Liver (tissue), 9 donors: Measurements from ENCODE around the gene RFT1. TPM values are rescaled to one million over a fixed set of nuclear protein-coding genes. Genes with fewer than 3 reads are reported as not detected.

Source experiments
- DNase-seq: peaks from one replicate; pipeline ENCODE4 v3.0.0-alpha.2; 2017; ENCODE audit warnings: low spot score
- H3K27ac ChIP-seq, 2 donors: one replicate each; pipeline ENCODE4 v1.7.0; 2013; ENCODE audit warnings: inconsistent platforms in 2 of 2, low read length in 2 of 2, control low read depth in 1 of 2, low read depth in 1 of 2, mild to moderate bottlenecking in 1 of 2
- H3K27me3 ChIP-seq, 4 donors: one replicate each; pipeline versions ENCODE4 v1.6.1 to v1.7.0; 2013; ENCODE audit warnings: low read length in 3 of 4, inconsistent platforms in 1 of 4, mild to moderate bottlenecking in 1 of 4, moderate library complexity in 1 of 4; ENCODE audit not compliant: control insufficient read depth in 4 of 4, insufficient read depth in 4 of 4
- H3K36me3 ChIP-seq, 4 donors: one replicate each; pipeline versions ENCODE4 v1.6.1 to v1.7.0; 2013; ENCODE audit warnings: low read length in 3 of 4, mild to moderate bottlenecking in 3 of 4, low read depth in 1 of 4, moderate library complexity in 1 of 4; ENCODE audit not compliant: control insufficient read depth in 4 of 4, insufficient read depth in 3 of 4
- H3K4me1 ChIP-seq, 4 donors: one replicate each; pipeline versions ENCODE4 v1.6.1 to v1.7.0; 2013; ENCODE audit warnings: low read length in 3 of 4, mild to moderate bottlenecking in 3 of 4, moderate library complexity in 1 of 4; ENCODE audit not compliant: control insufficient read depth in 4 of 4, insufficient read depth in 4 of 4
- H3K4me3 ChIP-seq, 3 donors: one replicate each; pipeline versions ENCODE4 v1.6.1 to v1.7.0; 2013; ENCODE audit warnings: low read length in 3 of 3, control low read depth in 1 of 3, low read depth in 1 of 3, mild to moderate bottlenecking in 1 of 3
- H3K9ac ChIP-seq, 2 donors: one replicate each; pipeline ENCODE4 v1.7.0; 2013; ENCODE audit warnings: low read length in 2 of 2, mild to moderate bottlenecking in 2 of 2, moderate library complexity in 2 of 2, control low read depth in 1 of 2, low read depth in 1 of 2
- H3K9me3 ChIP-seq, 4 donors: one replicate each; pipeline versions ENCODE4 v1.6.1 to v1.7.0; 2013; ENCODE audit warnings: low read length in 3 of 4; ENCODE audit not compliant: control insufficient read depth in 4 of 4
- CTCF ChIP-seq: fragments of 150-350 bp; IDR thresholded peaks from 2 replicates; pipeline ENCODE4 v1.5.1; 2017; ENCODE audit warnings: improper control_type of control experiment, low read depth, low read length; ENCODE audit not compliant: missing input control
- FOXA1 ChIP-seq: IDR thresholded peaks from 2 replicates; pipeline ENCODE4 v1.6.1; 2016; ENCODE audit warnings: antibody characterized with exemption
- FOXA2 ChIP-seq: IDR thresholded peaks from 2 replicates; pipeline ENCODE4 v1.6.1; 2016; ENCODE audit warnings: antibody characterized with exemption
- GABPA ChIP-seq, 2 donors: IDR thresholded peaks in 1 of 2; conservative IDR thresholded peaks in 1 of 2; 2 replicates each; pipeline ENCODE4 v1.6.1; 2016; ENCODE audit warnings: antibody characterized with exemption in 2 of 2, mild to moderate bottlenecking in 1 of 2, moderate library complexity in 1 of 2
- HNF4A ChIP-seq, 2 donors: conservative IDR thresholded peaks; 2 replicates each; pipeline ENCODE4 v1.6.1; 2016; ENCODE audit warnings: antibody characterized with exemption in 2 of 2, mild to moderate bottlenecking in 2 of 2
- HNF4G ChIP-seq: IDR thresholded peaks from 2 replicates; pipeline ENCODE4 v1.6.1; 2016; ENCODE audit warnings: antibody characterized with exemption
- JUND ChIP-seq, 2 donors: IDR thresholded peaks; 2 replicates each; pipeline ENCODE4 v1.6.1; 2016; ENCODE audit warnings: antibody characterized with exemption in 2 of 2
- NR2F2 ChIP-seq: IDR thresholded peaks from 2 replicates; pipeline ENCODE4 v1.6.1; 2016; ENCODE audit warnings: antibody characterized with exemption
- RAD21 ChIP-seq, 2 donors: IDR thresholded peaks; 2 replicates each; pipeline ENCODE4 v1.6.1; 2016; ENCODE audit warnings: antibody characterized with exemption in 2 of 2, mild to moderate bottlenecking in 2 of 2
- RXRA ChIP-seq, 2 donors: IDR thresholded peaks; 2 replicates each; pipeline ENCODE4 v1.6.1; 2017 to 2018; ENCODE audit warnings: antibody characterized with exemption in 2 of 2, mild to moderate bottlenecking in 1 of 2
- SP1 ChIP-seq: IDR thresholded peaks from 2 replicates; pipeline ENCODE4 v1.6.1; 2018; ENCODE audit warnings: antibody characterized with exemption, mild to moderate bottlenecking
- TAF1 ChIP-seq: conservative IDR thresholded peaks from 2 replicates; pipeline ENCODE4 v1.6.1; 2016; ENCODE audit warnings: antibody characterized with exemption, mild to moderate bottlenecking
- WGBS: extraction: QIAGEN DNeasy Blood & Tissue Kit; methylation state at CpG from one replicate; pipeline ENCODE4 v1.1.7; 2013; 5-methylcytosine and 5-hydroxymethylcytosine counted together
- polyA plus RNA-seq, 2 donors: library from polyadenylated mRNA; stranded (reverse) in 1 of 2; unstranded in 1 of 2; fragments of 200-250 nt in 1 of 2; fragments of >200 nt in 1 of 2; fragmentation: Nextera tagmentation in 1 of 2; extraction: Ambion mirVana in 1 of 2; gene quantifications; one replicate each; pipeline versions ENCODE4 v1.2.1 to v1.2.3, GENCODE V29; 2013 to 2015
- total RNA-seq, 2 donors: library from RNA; depleted of rRNA; stranded (reverse); fragments of >200 nt; gene quantifications; one replicate each; pipeline ENCODE4 v1.2.3, GENCODE V29; 2014
- TF ChIP-seq, protein P1 (sequence below): IDR thresholded peaks from 2 replicates; pipeline ENCODE4 v1.6.1; 2016; ENCODE audit warnings: antibody characterized with exemption
- TF ChIP-seq, protein P2 (sequence below): IDR thresholded peaks from 2 replicates; pipeline ENCODE4 v1.6.1; 2016; ENCODE audit warnings: antibody characterized with exemption
- donor health status: healthy.
- donor health status: healthy.
- donor health status: healthy.
- donor health status: healthy.
- donor health status: healthy.

The RFT1 gene
- total and polyA plus RNA-seq, 4 donors, result 8.0 to 12.6 (median 11.8) TPM

DNA sequence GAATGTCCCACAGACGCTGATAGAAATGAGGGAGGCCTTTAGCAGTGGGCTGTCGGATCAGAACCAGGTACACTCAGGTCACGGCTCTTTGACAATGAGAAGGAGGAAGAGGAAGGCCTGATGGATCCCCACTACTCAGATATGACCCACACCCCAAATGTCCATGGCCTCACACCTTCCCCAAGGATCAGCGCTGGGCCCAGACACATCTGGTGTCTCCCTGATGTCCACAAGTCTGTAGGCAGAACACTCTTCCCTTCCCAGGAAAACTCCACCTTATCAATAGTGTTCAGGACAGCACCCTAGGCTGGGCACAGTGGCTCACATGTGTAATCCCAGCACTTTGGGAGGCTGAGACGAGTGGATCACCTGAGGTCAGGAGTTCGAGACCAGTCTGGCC lies 51.1 kb downstream of the RFT1 start (continued):
- TF ChIP-seq CTCF, result no peak
- TF ChIP-seq HNF4G, result no peak
- TF ChIP-seq, protein P1, sequence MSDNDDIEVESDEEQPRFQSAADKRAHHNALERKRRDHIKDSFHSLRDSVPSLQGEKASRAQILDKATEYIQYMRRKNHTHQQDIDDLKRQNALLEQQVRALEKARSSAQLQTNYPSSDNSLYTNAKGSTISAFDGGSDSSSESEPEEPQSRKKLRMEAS, result no peak
- TF ChIP-seq, protein P2, sequence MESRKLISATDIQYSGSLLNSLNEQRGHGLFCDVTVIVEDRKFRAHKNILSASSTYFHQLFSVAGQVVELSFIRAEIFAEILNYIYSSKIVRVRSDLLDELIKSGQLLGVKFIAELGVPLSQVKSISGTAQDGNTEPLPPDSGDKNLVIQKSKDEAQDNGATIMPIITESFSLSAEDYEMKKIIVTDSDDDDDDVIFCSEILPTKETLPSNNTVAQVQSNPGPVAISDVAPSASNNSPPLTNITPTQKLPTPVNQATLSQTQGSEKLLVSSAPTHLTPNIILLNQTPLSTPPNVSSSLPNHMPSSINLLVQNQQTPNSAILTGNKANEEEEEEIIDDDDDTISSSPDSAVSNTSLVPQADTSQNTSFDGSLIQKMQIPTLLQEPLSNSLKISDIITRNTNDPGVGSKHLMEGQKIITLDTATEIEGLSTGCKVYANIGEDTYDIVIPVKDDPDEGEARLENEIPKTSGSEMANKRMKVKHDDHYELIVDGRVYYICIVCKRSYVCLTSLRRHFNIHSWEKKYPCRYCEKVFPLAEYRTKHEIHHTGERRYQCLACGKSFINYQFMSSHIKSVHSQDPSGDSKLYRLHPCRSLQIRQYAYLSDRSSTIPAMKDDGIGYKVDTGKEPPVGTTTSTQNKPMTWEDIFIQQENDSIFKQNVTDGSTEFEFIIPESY, result no peak
- no peak for TF ChIP-seq SP1

GRCh38 chr3:53078656-53079055 lies 51.6 kb downstream of the RFT1 start:
- WGBS, result 97% methylated on average over 3 of the region's 3 CpGs

More at GRCh38 chr3:53078656-53079055, 51.6 kb downstream of the RFT1 start:
- Histone ChIP-seq H3K4me3 (no peak overlapping the region), H3K36me3 (no peaks in the 10 kb centered on the region), H3K27me3 (no peaks in the 10 kb centered on the region), H3K9ac (no peak overlapping the region), H3K27ac (no peak overlapping the region), H3K4me1 (peaks cover 0 to 6% (median 4%) of the 10 kb centered on the region in 4 donors), H3K9me3 (no peaks in the 10 kb centered on the region)
- TF ChIP-seq CTCF (no peak), HNF4G (no peak), FOXA1 (no peak), RAD21 (IDR thresholded peaks at IDR 0.05) (no peak), HNF4A (conservative IDR thresholded peaks at IDR 0.05) (no peak), TAF1 (no peak), FOXA2 (no peak), NR2F2 (no peak), JUND (IDR thresholded peaks at IDR 0.05) (no peak), SP1 (no peak), RXRA (IDR thresholded peaks at IDR 0.05) (no peak), GABPA (IDR thresholded peaks at IDR 0.05 in 1 of 2, conservative IDR thresholded peaks at IDR 0.05 in 1 of 2) (no peak)
- TF ChIP-seq, protein P1, result no peak
- DNase-seq, result no peak
